ENCODE results near the gene ZMYND11.

DNA sequence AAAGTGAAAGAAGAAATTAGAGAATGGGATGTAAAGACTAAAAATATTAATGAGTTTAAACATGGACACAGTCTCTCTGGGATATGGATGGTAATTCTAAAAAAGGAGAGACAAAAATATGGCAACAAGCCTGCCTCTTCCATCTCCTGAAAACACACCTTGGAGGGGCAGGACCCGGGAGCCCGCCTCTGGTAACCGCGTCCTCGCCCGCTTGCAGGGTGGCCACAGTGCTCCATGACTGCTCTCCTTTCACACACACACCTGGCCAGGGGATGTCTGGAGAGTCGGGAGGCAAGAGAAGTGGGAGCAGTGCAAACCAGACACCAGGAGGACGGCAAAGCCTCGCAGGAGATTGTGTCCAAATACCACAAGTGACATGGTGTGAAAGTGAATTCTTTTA, 166.3 kb downstream of the ZMYND11 start:
- TF ChIP-seq ZNF24 (tag by site-specific recombination; IDR thresholded peaks at IDR 0.05) (no peak), TRIM28 (IDR thresholded peaks at IDR 0.05; ENCODE audit: borderline replicate concordance, low read length) (no peak), ZNF10 (tag by site-specific recombination; IDR thresholded peaks at IDR 0.05) (no peak), ZNF157 (tag by site-specific recombination; IDR thresholded peaks at IDR 0.05) (no peak), ZBTB20 (tag by site-specific recombination; IDR thresholded peaks at IDR 0.05) (no peak), ZNF274 (IDR thresholded peaks at IDR 0.05; ENCODE audit: low read length) (no peak), ZNF274 (tag by site-specific recombination; IDR thresholded peaks at IDR 0.05; ENCODE audit: borderline replicate concordance) (no peak)
